ENCODE data around the gene CHST13. TPM values are rescaled to one million over a fixed set of nuclear protein-coding genes. Genes with fewer than 3 reads are reported as not detected.

Gene CHST13
- total RNA-seq, 5 donors from 2014 or later (not counting 1 experiment from before 2014, with no cell fraction given), result 0.20 TPM; not detected in 4

- no peaks in the 10 kb centered on the region for H3K9me3 Mint-ChIP-seq
- H3K27ac ChIP-seq (ENCODE audit: low read length), result no peak overlapping the region
- ATAC-seq (replicated peaks in 1 of 4) (no peak), DNase-seq (no peak)
- no peaks in the 10 kb centered on the region for H3K36me3 Mint-ChIP-seq
- H3K27ac Mint-ChIP-seq, result no peak overlapping the region
- no peak overlapping the region for H3K4me3 ChIP-seq (ENCODE audit: control insufficient read depth in 1 of 2, extremely low read depth in 1 of 2, low read length in 1 of 2)
- POLR2A ChIA-PET, result no interaction called here
- peaks cover 10 to 23% of the 10 kb centered on the region in 2 donors for H3K27me3 Mint-ChIP-seq
- no peaks in the 10 kb centered on the region for H3K36me3 ChIP-seq (ENCODE audit: control insufficient read depth in 2 of 2, extremely low read depth in 1 of 2, insufficient read depth in 1 of 2, low read length in 1 of 2)
- 65% methylated on average over 5 of the region's 6 CpGs for WGBS (ENCODE audit: insufficient coverage)
- no peaks in the 10 kb centered on the region for H3K4me1 Mint-ChIP-seq
- H3K27me3 ChIP-seq (replicated peaks in 1 of 2; ENCODE audit: control insufficient read depth in 2 of 2, extremely low read depth in 1 of 2, insufficient read depth in 2 of 2, low read length in 1 of 2), result peaks cover 0 to 48% of the 10 kb centered on the region in 2 experiments
- H3K4me1 ChIP-seq (ENCODE audit: control insufficient read depth in 1 of 2, extremely low read depth in 1 of 2, insufficient read depth in 2 of 2, low read length in 2 of 2), result peaks cover 0 to 7% of the 10 kb centered on the region in 2 experiments
- H3K4me3 Mint-ChIP-seq, result no peak overlapping the region
- CTCF ChIA-PET, result interaction anchor here in 1 of 2 donors (1.6 kb wide), 1 partner anchor 10 kb away, joined by 4 read pairs; no protein-coding TSS in a partner anchor
- no peaks in the 10 kb centered on the region for H3K9me3 ChIP-seq
Observed at GRCh38 chr3:126527455-126528211, 3.7 kb downstream of the CHST13 start.

- no peaks in the 10 kb centered on the region for H3K9me3 Mint-ChIP-seq
- peaks cover 0 to 43% of the 10 kb centered on the region in 2 experiments for H3K27me3 ChIP-seq (replicated peaks in 1 of 2; ENCODE audit: control insufficient read depth in 2 of 2, extremely low read depth in 1 of 2, insufficient read depth in 2 of 2, low read length in 1 of 2)
- H3K4me1 Mint-ChIP-seq, result no peaks in the 10 kb centered on the region
- no peak overlapping the region for H3K4me3 Mint-ChIP-seq
- H3K9me3 ChIP-seq, result no peaks in the 10 kb centered on the region
- 50% methylated on average over 1 of the region's 5 CpGs for WGBS (ENCODE audit: insufficient coverage)
- H3K36me3 ChIP-seq (ENCODE audit: control insufficient read depth in 2 of 2, extremely low read depth in 1 of 2, insufficient read depth in 1 of 2, low read length in 1 of 2), result no peaks in the 10 kb centered on the region
- H3K4me3 ChIP-seq (ENCODE audit: control insufficient read depth in 1 of 2, extremely low read depth in 1 of 2, low read length in 1 of 2), result no peak overlapping the region
- CTCF ChIA-PET, result no interaction called here
- H3K27ac Mint-ChIP-seq, result no peak overlapping the region
- no peak overlapping the region for H3K27ac ChIP-seq (ENCODE audit: low read length)
- ATAC-seq (replicated peaks in 1 of 4), result no peak
- H3K27me3 Mint-ChIP-seq, result peaks cover 2 to 16% of the 10 kb centered on the region in 2 donors
- peaks cover 0 to 7% of the 10 kb centered on the region in 2 experiments for H3K4me1 ChIP-seq (ENCODE audit: control insufficient read depth in 1 of 2, extremely low read depth in 1 of 2, insufficient read depth in 2 of 2, low read length in 2 of 2)
- DNase-seq, result no peak
- H3K36me3 Mint-ChIP-seq, result no peaks in the 10 kb centered on the region
- POLR2A ChIA-PET, result no interaction called here
Observed at GRCh38 chr3:126528419-126528799, 4.5 kb downstream of the CHST13 start.

- peaks cover 0 to 37% of the 10 kb centered on the region in 2 experiments for H3K27me3 ChIP-seq (replicated peaks in 1 of 2; ENCODE audit: control insufficient read depth in 2 of 2, extremely low read depth in 1 of 2, insufficient read depth in 2 of 2, low read length in 1 of 2)
- no peak for ATAC-seq (replicated peaks in 1 of 4)
- Mint-ChIP-seq H3K9me3 (no peaks in the 10 kb centered on the region), H3K4me1 (no peaks in the 10 kb centered on the region), H3K27me3 (peaks cover 3 to 19% of the 10 kb centered on the region in 2 donors), H3K27ac (no peak overlapping the region), H3K36me3 (no peaks in the 10 kb centered on the region), H3K4me3 (no peak overlapping the region)
- no peak overlapping the region for H3K4me3 ChIP-seq (ENCODE audit: control insufficient read depth in 1 of 2, extremely low read depth in 1 of 2, low read length in 1 of 2)
- WGBS (ENCODE audit: insufficient coverage), result 87% methylated on average over 9 of the region's 14 CpGs
- H3K4me1 ChIP-seq (ENCODE audit: control insufficient read depth in 1 of 2, extremely low read depth in 1 of 2, insufficient read depth in 2 of 2, low read length in 2 of 2), result peaks cover 0 to 3% of the 10 kb centered on the region in 2 experiments
- no peak overlapping the region for H3K27ac ChIP-seq (ENCODE audit: low read length)
- ChIA-PET POLR2A (no interaction called here), CTCF (no interaction called here)
- no peaks in the 10 kb centered on the region for H3K36me3 ChIP-seq (ENCODE audit: control insufficient read depth in 2 of 2, extremely low read depth in 1 of 2, insufficient read depth in 1 of 2, low read length in 1 of 2)
- no peaks in the 10 kb centered on the region for H3K9me3 ChIP-seq
- no peak for DNase-seq
Observed at GRCh38 chr3:126528800-126529541, 5.0 kb downstream of the CHST13 start.

- no peak overlapping the region for H3K4me3 ChIP-seq (ENCODE audit: control insufficient read depth in 1 of 2, extremely low read depth in 1 of 2, low read length in 1 of 2)
- DNase-seq, result no peak
- CTCF ChIA-PET, result no interaction called here
- no peaks in the 10 kb centered on the region for H3K36me3 ChIP-seq (ENCODE audit: control insufficient read depth in 2 of 2, extremely low read depth in 1 of 2, insufficient read depth in 1 of 2, low read length in 1 of 2)
- Mint-ChIP-seq H3K27ac (no peak overlapping the region), H3K4me3 (no peak overlapping the region), H3K27me3 (peaks cover 10 to 20% of the 10 kb centered on the region in 2 donors), H3K36me3 (no peaks in the 10 kb centered on the region), H3K4me1 (no peaks in the 10 kb centered on the region), H3K9me3 (no peaks in the 10 kb centered on the region)
- H3K4me1 ChIP-seq (ENCODE audit: control insufficient read depth in 1 of 2, extremely low read depth in 1 of 2, insufficient read depth in 2 of 2, low read length in 2 of 2), result no peaks in the 10 kb centered on the region
- POLR2A ChIA-PET, result no interaction called here
- peak in 1 of 4 experiments; percentile 9 for ATAC-seq (replicated peaks in 1 of 4)
- 61% methylated on average over 6 of the region's 7 CpGs for WGBS (ENCODE audit: insufficient coverage)
- H3K27me3 ChIP-seq (replicated peaks in 1 of 2; ENCODE audit: control insufficient read depth in 2 of 2, extremely low read depth in 1 of 2, insufficient read depth in 2 of 2, low read length in 1 of 2), result peaks cover 0 to 32% of the 10 kb centered on the region in 2 experiments
- no peaks in the 10 kb centered on the region for H3K9me3 ChIP-seq
- H3K27ac ChIP-seq (ENCODE audit: low read length), result no peak overlapping the region
Observed at GRCh38 chr3:126529585-126530170, 5.7 kb downstream of the CHST13 start.

GRCh38 chr3:126530171-126531050 is 6.5 kb downstream of the CHST13 start:
- no peak overlapping the region for H3K27ac ChIP-seq (ENCODE audit: low read length)
- H3K27me3 ChIP-seq (replicated peaks in 1 of 2; ENCODE audit: control insufficient read depth in 2 of 2, extremely low read depth in 1 of 2, insufficient read depth in 2 of 2, low read length in 1 of 2), result peaks cover 0 to 33% of the 10 kb centered on the region in 2 experiments
- DNase-seq, result no peak
- Mint-ChIP-seq H3K4me3 (no peak overlapping the region), H3K27me3 (peaks cover 10 to 19% of the 10 kb centered on the region in 2 donors), H3K4me1 (no peaks in the 10 kb centered on the region), H3K27ac (no peak overlapping the region), H3K9me3 (no peaks in the 10 kb centered on the region), H3K36me3 (no peaks in the 10 kb centered on the region)
- POLR2A ChIA-PET, result no interaction called here
- 63% methylated on average over 17 of the region's 18 CpGs for WGBS (ENCODE audit: insufficient coverage)
- ATAC-seq (replicated peaks in 1 of 4), result no peak
- CTCF ChIA-PET, result interaction anchor here in 1 of 2 donors (0.5 kb wide), 1 partner anchor 154 kb away, joined by 4 read pairs; no protein-coding TSS in a partner anchor
- peak overlapping the region in 1 of 2 donors; percentile 1 for H3K4me3 ChIP-seq (ENCODE audit: control insufficient read depth in 1 of 2, extremely low read depth in 1 of 2, low read length in 1 of 2)
- H3K4me1 ChIP-seq (ENCODE audit: control insufficient read depth in 1 of 2, extremely low read depth in 1 of 2, insufficient read depth in 2 of 2, low read length in 2 of 2), result no peaks in the 10 kb centered on the region
- H3K36me3 ChIP-seq (ENCODE audit: control insufficient read depth in 2 of 2, extremely low read depth in 1 of 2, insufficient read depth in 1 of 2, low read length in 1 of 2), result no peaks in the 10 kb centered on the region
- no peaks in the 10 kb centered on the region for H3K9me3 ChIP-seq

- Histone ChIP-seq H3K27me3 (replicated peaks in 1 of 2; ENCODE audit: control insufficient read depth in 2 of 2, extremely low read depth in 1 of 2, insufficient read depth in 2 of 2, low read length in 1 of 2) (peaks cover 0 to 31% of the 10 kb centered on the region in 2 experiments), H3K9me3 (no peaks in the 10 kb centered on the region), H3K4me3 (ENCODE audit: control insufficient read depth in 1 of 2, extremely low read depth in 1 of 2, low read length in 1 of 2) (no peak overlapping the region), H3K4me1 (ENCODE audit: control insufficient read depth in 1 of 2, extremely low read depth in 1 of 2, insufficient read depth in 2 of 2, low read length in 2 of 2) (no peaks in the 10 kb centered on the region), H3K36me3 (ENCODE audit: control insufficient read depth in 2 of 2, extremely low read depth in 1 of 2, insufficient read depth in 1 of 2, low read length in 1 of 2) (no peaks in the 10 kb centered on the region), H3K27ac (ENCODE audit: low read length) (no peak overlapping the region)
- H3K4me1 Mint-ChIP-seq, result no peaks in the 10 kb centered on the region
- H3K27me3 Mint-ChIP-seq, result peaks cover 10 to 18% of the 10 kb centered on the region in 2 donors
- no peak overlapping the region for H3K27ac Mint-ChIP-seq
- DNase-seq (no peak), ATAC-seq (replicated peaks in 1 of 4) (no peak)
- H3K36me3 Mint-ChIP-seq, result no peaks in the 10 kb centered on the region
- CTCF ChIA-PET, result interaction anchor here in 1 of 2 donors (0.5 kb wide), 1 partner anchor 153 kb away, joined by 4 read pairs; no protein-coding TSS in a partner anchor
- H3K4me3 Mint-ChIP-seq, result no peak overlapping the region
- POLR2A ChIA-PET, result no interaction called here
- H3K9me3 Mint-ChIP-seq, result no peaks in the 10 kb centered on the region
- WGBS (ENCODE audit: insufficient coverage), result 85% methylated on average over 6 of the region's 6 CpGs
Observed at GRCh38 chr3:126531051-126531330, 7.0 kb downstream of the CHST13 start.

Data from T-cell (primary cell).